CMK (cell line): ENCODE results near the gene NLRP10.

Experiments
- DNase-seq: peaks from one replicate; pipeline ENCODE4 v3.0.0-alpha.2; 2010; ENCODE audit warnings: low read depth

The NLRP10 gene

DNA sequence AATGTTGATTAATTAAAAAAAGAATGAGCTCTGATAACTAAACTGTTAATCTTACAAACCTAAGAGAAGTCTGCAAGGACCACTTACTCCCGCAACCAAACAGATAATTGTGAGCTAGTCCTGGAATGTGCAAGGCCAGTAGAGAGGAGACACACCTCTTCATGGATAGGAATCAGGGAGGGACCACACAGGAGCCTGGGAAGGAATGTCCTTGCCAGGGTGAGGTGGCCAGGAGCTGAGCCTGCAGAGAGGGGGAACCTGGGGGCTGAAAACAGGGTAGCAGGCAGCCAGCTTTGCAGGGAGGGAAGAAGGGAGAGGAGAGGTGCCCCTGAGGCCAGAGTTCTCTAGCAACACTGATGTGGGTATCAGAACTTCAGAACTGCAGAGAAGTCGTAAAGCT, 9.4 kb upstream of the NLRP10 start:
- no peak for DNase-seq

DNA sequence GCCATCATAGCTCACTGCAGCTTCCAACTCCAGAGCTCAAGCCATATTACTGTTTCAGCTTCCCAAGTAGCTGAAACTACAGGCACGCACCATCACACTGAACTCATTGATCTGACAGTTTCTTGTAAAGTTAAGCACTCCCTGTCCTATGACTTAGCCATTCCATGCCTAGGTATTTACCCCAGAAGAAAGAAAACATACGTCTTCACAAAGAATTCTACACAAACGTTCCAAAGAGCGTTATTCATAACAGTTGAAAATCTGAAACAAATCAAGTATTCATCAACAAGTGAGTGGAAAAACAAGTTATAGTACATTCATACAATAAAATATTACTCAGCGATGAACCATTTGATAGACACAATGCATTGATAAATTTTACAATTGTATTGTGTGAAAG, 7.8 kb upstream of the NLRP10 start:
- no peak for DNase-seq

DNA sequence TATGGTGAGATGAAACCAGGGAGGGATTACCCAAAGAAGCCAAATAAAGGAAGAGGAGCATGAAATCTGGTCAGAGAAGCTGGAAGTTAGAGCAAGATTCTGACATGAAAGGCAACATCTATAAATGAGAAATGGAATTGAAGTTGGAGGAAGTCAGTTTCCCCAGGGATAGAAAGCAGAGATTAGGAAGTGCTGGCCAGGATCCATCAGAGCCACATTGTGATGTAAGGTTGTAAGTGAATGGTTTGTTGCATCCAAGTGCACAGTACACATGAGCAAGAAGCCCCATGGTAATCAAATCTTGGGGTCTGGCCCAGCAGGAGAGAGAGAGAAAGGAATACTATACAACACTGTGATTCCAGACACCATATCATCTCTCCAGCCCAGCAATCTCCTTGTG, 6.6 kb upstream of the NLRP10 start:
- DNase-seq, result no peak

GRCh38 chr11:7969756-7970646, 4.8 kb upstream of the NLRP10 start:
- no peak for DNase-seq

GRCh38 chr11:7968686-7969085, 3.4 kb upstream of the NLRP10 start:
- DNase-seq, result no peak

GRCh38 chr11:7967826-7968225, 2.6 kb upstream of the NLRP10 start:
- no peak for DNase-seq

DNA sequence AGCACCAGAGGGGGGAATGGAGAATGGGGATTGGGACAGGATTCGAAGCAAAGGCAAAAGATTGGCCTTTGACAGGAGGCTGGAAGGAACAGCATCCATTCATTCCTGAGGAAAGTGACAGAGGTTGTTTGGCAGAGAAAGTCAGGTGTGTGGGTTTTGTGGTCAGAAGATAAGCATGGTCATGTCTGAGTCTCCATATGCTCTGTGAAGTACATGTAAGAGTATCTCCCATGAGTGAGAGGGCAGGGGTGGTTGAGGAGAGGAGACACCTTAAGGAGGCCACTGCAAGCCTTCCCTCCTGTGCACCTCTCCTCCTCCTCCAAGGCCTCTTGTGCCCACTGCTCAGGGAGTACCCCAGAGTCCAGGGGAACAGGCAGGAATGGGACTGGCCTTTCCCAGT, 1.9 kb upstream of the NLRP10 start:
- no peak for DNase-seq

- DNase-seq, result no peak
Measured at GRCh38 chr11:7964873-7965272, 374 bp downstream of the NLRP10 start.

DNA sequence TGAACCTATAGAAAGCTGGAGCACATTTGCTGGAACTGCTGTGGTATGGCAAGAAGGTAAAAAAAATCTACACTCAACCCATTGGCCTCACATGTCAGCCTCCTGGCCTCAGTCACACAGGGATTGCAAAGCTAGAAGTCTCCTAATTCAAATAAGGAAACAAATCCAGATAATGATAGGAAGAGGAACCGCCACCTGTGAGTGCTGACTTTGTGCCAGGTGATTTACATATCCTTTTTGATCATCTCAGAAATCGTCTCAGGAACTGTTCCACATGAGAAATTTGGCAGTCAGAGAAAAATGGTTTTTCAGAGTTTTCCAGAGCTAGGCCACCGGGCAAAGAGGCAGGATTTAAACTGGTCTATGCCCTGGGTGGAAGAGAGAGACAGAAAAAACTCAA, 986 bp downstream of the NLRP10 start:
- no peak for DNase-seq

- no peak for DNase-seq
Measured at GRCh38 chr11:7955191-7955590, 10.1 kb downstream of the NLRP10 start.

GRCh38 chr11:7949934-7950333, 15.3 kb downstream of the NLRP10 start:
- DNase-seq, result no peak

GRCh38 chr11:7944123-7944522, 21.1 kb downstream of the NLRP10 start:
- DNase-seq, result no peak

DNA sequence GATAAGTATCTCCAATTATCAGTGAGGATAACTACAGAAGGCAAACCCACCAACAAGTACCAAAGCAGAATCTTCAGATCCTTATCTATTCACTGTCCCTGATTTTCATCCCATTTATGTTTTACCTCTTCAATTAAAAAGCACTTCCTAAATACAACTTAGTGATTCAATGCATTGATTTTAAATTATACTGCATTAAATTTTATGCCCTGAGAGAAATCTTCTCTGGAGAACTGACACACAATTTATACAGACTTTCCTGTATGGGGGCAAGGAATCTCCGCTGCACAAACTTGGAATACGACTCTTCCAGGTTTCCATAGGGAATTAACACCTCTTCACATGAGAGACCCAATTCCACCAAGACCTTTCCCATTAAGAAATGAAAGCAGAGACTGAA, 23.6 kb downstream of the NLRP10 start, which contains the start of gene OR10A3:
OR10A3 (minus strand) TSS at position 101 of the 400 bp plus-strand sequence. CDS start 2,188 bp downstream, outside the sequence.
- no peak for DNase-seq

GRCh38 chr11:7941146-7941545, 24.1 kb downstream of the NLRP10 start:
- DNase-seq, result no peak

- DNase-seq, result no peak
Measured at GRCh38 chr11:7936615-7937014, 28.6 kb downstream of the NLRP10 start.

DNA sequence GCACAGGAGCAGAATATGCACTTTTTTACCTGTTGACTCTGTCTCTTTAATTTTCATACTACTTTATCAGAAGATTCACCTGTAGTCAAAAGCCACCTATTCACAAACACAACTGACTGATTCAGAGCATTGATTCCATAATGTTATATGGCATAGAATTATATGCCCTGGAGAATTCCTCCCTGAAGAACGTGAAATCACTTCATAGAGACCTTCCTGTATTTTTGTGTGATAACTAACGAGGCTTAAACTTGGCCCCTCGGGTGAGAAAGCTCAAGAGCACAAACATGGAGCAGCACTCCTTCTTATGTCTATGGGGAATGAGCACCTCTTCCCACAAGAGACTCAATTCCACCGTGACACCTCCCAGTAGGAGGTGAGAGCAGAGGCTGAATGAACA, 34.1 kb downstream of the NLRP10 start, which contains the start of gene OR10A6:
OR10A6 (minus strand) TSS at position 101 of the 400 bp plus-strand sequence. CDS start 2,606 bp downstream, outside the sequence.
- no peak for DNase-seq

GRCh38 chr11:7927635-7928034, 37.6 kb downstream of the NLRP10 start:
- DNase-seq, result no peak

DNA sequence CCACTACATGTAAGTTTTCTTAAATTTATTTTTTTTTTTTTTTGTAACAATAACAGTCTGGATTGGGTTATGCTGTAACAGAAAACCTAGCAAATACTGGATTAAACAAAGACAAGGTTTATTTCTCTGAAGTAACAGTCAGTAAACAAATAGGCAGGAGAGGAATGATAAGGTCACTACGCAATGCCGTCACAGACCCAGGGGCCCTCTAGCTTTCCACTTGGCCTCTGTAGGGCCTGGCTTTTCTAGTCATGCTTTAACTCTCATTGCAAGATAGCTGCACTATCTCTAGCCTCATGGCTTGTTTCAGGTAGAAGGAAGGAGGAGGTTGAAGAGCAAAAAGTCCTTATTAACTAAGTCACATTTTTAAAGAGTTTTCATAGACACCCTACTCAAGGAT, 40.7 kb downstream of the NLRP10 start:
- DNase-seq, result no peak

DNA sequence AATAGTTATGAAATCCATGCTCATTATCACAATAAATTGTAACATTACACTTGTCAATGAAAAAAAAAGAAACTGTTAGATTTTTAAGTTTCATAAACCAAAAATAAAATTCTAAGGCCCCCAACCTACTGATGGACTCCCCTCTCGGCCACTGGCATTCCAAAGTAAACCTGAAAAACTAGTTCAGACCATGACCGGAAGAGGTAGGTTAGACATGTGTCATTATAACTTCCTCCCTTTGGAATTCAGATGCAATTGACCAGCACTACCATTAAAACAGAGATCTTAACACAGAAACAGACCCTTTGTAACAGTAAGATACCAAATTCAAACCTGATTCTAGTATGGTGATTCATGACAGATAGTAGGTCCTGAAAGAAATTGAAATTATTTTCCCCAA, 47.1 kb downstream of the NLRP10 start:
- DNase-seq, result no peak
